B cell (primary cell): ENCODE measurements around the gene MKRN2OS. TPM values are rescaled to one million over a fixed set of nuclear protein-coding genes. Genes with fewer than 3 reads are reported as not detected.

Experiments used
- ATAC-seq: fragments of 200-7000 bp; cut with Tn5 transposase; one replicate; pipeline ENCODE4 v1.10.0; 2021; ENCODE audit warnings: low read depth, mild to moderate bottlenecking, moderate number of reproducible peaks, moderate library complexity
- CTCF ChIA-PET: fragments of 350-600 bp; sonication (Branson Sonifier 250); formaldehyde crosslinking; loops from one replicate; lab custom pipeline; 2021; ENCODE audit warnings: antibody characterized with exemption, inconsistent platforms; lab: Charles Lee
- POLR2A ChIA-PET: fragments of 350-600 bp; sonication (Branson Sonifier 250); formaldehyde crosslinking; loops from one replicate; lab custom pipeline; 2021; ENCODE audit warnings: antibody characterized with exemption; lab: Charles Lee
- DNase-seq: peaks from one replicate; pipeline ENCODE4 v3.0.0; 2013
- H2AFZ ChIP-seq: 2 replicates; pipeline ENCODE4 v1.6.1; 2012; ENCODE audit warnings: mild to moderate bottlenecking, low read depth, low read length; ENCODE audit not compliant: insufficient read depth, poor library complexity, severe bottlenecking
- H3K27ac ChIP-seq, 2 donors: 1 replicate in 1 of 2; 2 replicates in 1 of 2; pipeline ENCODE4 v1.5.1; 2012 to 2013; ENCODE audit warnings: low read length in 2 of 2, mild to moderate bottlenecking in 2 of 2, moderate library complexity in 1 of 2
- H3K27me3 ChIP-seq, 4 experiments: fragments of 200-600 bp in 1 of 4; sonication (generic) in 1 of 4; replicated peaks in 1 of 4; 1 replicate in 2 of 4; 2 replicates in 2 of 4; pipeline versions ENCODE4 v1.6.1 to v1.7.0; 2013 to 2016; ENCODE audit warnings: low read length in 3 of 4, mild to moderate bottlenecking in 2 of 4, mixed read lengths in 1 of 4, moderate library complexity in 1 of 4; ENCODE audit not compliant: insufficient read depth in 4 of 4, control insufficient read depth in 3 of 4; ENCODE audit errors: control extremely low read depth in 1 of 4
- H3K36me3 ChIP-seq, 2 experiments: replicated peaks in 1 of 2; 1 replicate in 1 of 2; 2 replicates in 1 of 2; pipeline versions ENCODE4 v1.6.1 to v1.7.1; 2013; ENCODE audit warnings: low read length in 1 of 2; ENCODE audit not compliant: insufficient read depth in 2 of 2, control insufficient read depth in 1 of 2; ENCODE audit errors: control extremely low read depth in 1 of 2, extremely low read depth in 1 of 2
- H3K4me1 ChIP-seq, 2 donors: fragments of 200-600 bp in 1 of 2; sonication (generic) in 1 of 2; 1 replicate in 1 of 2; 2 replicates in 1 of 2; pipeline versions ENCODE4 v1.5.1 to v1.6.1; 2013 to 2017; ENCODE audit warnings: low read length in 2 of 2; ENCODE audit not compliant: control insufficient read depth in 2 of 2, insufficient read depth in 2 of 2
- H3K4me2 ChIP-seq: replicated peaks from 2 replicates; pipeline ENCODE3; 2012; ENCODE audit warnings: mild to moderate bottlenecking, low read depth, low read length; ENCODE audit not compliant: poor library complexity, severe bottlenecking
- H3K4me3 ChIP-seq, 5 experiments: fragments of 200-600 bp in 1 of 5; sonication (generic) in 1 of 5; 1 replicate in 3 of 5; 2 replicates in 2 of 5; pipeline versions ENCODE4 v1.5.1 to v1.7.0; 2011 to 2016; ENCODE audit warnings: low read length in 4 of 5, mild to moderate bottlenecking in 4 of 5, low read depth in 2 of 5, control low read depth in 1 of 5, moderate library complexity in 1 of 5; ENCODE audit not compliant: insufficient read depth in 1 of 5; ENCODE audit errors: control extremely low read depth in 1 of 5, extremely low read depth in 1 of 5
- H3K79me2 ChIP-seq: fragments of 200-600 bp; sonication (generic); one replicate; pipeline ENCODE4 v1.6.0; 2016; ENCODE audit warnings: low read length; ENCODE audit not compliant: control insufficient read depth, insufficient read depth
- H3K9ac ChIP-seq: fragments of 200-600 bp; sonication (generic); 2 replicates; pipeline ENCODE4 v1.6.1; 2017; ENCODE audit warnings: mild to moderate bottlenecking, low read length, moderate library complexity
- H3K9me3 ChIP-seq, 3 donors: one replicate each; pipeline versions ENCODE4 v1.6.1 to v1.7.1; 2013; ENCODE audit warnings: low read length in 2 of 3; ENCODE audit not compliant: control insufficient read depth in 2 of 3, insufficient read depth in 1 of 3; ENCODE audit errors: control extremely low read depth in 1 of 3
- H4K20me1 ChIP-seq: 2 replicates; pipeline ENCODE4 v1.6.0; 2012; ENCODE audit warnings: mild to moderate bottlenecking, low read length; ENCODE audit not compliant: insufficient read depth, control insufficient read depth, poor library complexity, severe bottlenecking
- H3K27ac Mint-ChIP-seq: one replicate; pipeline ENCODE4 v1.8.0; 2021; ENCODE audit warnings: mixed read lengths
- H3K27me3 Mint-ChIP-seq: one replicate; pipeline ENCODE4 v1.8.0; 2021; ENCODE audit warnings: mixed read lengths
- H3K4me1 Mint-ChIP-seq: one replicate; pipeline ENCODE4 v1.8.0; 2021; ENCODE audit warnings: mixed read lengths
- H3K4me3 Mint-ChIP-seq: one replicate; pipeline ENCODE4 v1.8.0; 2021; ENCODE audit warnings: mixed read lengths
- H3K9me3 Mint-ChIP-seq: one replicate; pipeline ENCODE4 v1.8.0; 2022; ENCODE audit warnings: mixed read lengths; ENCODE audit not compliant: insufficient read depth
- EZH2 ChIP-seq: IDR thresholded peaks from 2 replicates; pipeline ENCODE4 v1.6.1; 2012; ENCODE audit warnings: borderline replicate concordance, low read depth, mild to moderate bottlenecking, moderate library complexity, low read length; ENCODE audit not compliant: insufficient read depth, poor library complexity, severe bottlenecking
- WGBS: methylation state at CpG from one replicate; pipeline ENCODE4 v1.1.5; 2013; ENCODE audit warnings: missing lambda C conversion rate; ENCODE audit not compliant: insufficient coverage; 5-methylcytosine and 5-hydroxymethylcytosine counted together
- intact Hi-C: fragments of 100-400 bp; cut with micrococcal nuclease; formaldehyde crosslinking; loops from one replicate; pipeline ENCODE4 v1.10.0; 2022
- polyA plus RNA-seq: library from polyadenylated mRNA; depleted of rRNA; stranded (reverse); fragments of >200 nt; gene quantifications from 2 replicates; pipeline ENCODE4 v1.2.3, GENCODE V29; 2012
- total RNA-seq, 2 donors: library from RNA; stranded (reverse); fragments of 120-200 nt in 1 of 2; gene quantifications; 1 replicate in 1 of 2; 2 replicates in 1 of 2; pipeline versions ENCODE4 v1.2.3 to v1.2.4, GENCODE V29; 2013 to 2022
- TF ChIP-seq, protein P1 (sequence below): fragments of 200-600 bp; IDR thresholded peaks from one replicate; pipeline ENCODE4 v1.8.0; 2022; ENCODE audit warnings: antibody characterized with exemption, mild to moderate bottlenecking

The MKRN2OS gene
- total and polyA plus RNA-seq, 2 donors (not counting 1 experiment from before 2014, with no cell fraction given): not detected

DNA sequence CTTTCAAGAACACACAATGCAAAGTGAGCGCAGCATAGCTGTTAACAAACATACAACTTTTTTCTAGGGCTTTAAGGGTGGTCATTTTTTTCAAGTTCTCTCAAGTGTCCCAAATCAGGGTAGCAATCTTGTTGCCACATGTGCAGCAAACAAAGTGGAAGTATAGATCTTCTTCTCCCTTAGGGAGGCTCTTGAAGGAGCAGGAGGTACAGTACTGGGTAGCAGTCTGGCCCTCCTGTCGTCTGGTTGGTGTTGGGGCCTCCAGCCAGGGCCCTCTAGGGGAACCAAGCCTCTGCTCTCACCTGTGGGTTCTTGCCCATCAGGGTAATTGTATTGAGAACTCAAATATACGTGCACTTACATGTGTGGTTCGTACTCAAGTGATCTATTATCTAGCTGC, 37.4 kb upstream of the MKRN2OS start:
- Histone ChIP-seq H3K9me3 (peaks cover 0 to 1% (median 0%) of the 10 kb centered on the region in 3 donors), H2AFZ (no peak overlapping the region), H3K36me3 (peaks cover 7 to 81% of the 10 kb centered on the region in 2 experiments), H3K9ac (no peak overlapping the region), H3K4me3 (no peak overlapping the region), H3K27ac (no peak overlapping the region), H3K4me1 (peaks cover 3 to 6% of the 10 kb centered on the region in 2 donors), H3K27me3 (no peaks in the 10 kb centered on the region), H3K79me2 (no peaks in the 10 kb centered on the region), H3K4me2 (no peak overlapping the region), H4K20me1 (no peaks in the 10 kb centered on the region)
- ChIA-PET POLR2A (no interaction called here), CTCF (interaction anchor here (1.6 kb wide), 1 partner anchor 447 kb away, joined by 3 read pairs; no protein-coding TSS in a partner anchor)
- Mint-ChIP-seq H3K27me3 (no peaks in the 10 kb centered on the region), H3K4me3 (no peak overlapping the region), H3K4me1 (peaks cover 13% of the 10 kb centered on the region), H3K27ac (no peak overlapping the region), H3K9me3 (no peaks in the 10 kb centered on the region)
- DNase-seq (no peak), ATAC-seq (no peak)
- WGBS: 96% methylated on average over 3 of the region's 4 CpGs
- TF ChIP-seq EZH2: no peak
- TF ChIP-seq, protein P1, sequence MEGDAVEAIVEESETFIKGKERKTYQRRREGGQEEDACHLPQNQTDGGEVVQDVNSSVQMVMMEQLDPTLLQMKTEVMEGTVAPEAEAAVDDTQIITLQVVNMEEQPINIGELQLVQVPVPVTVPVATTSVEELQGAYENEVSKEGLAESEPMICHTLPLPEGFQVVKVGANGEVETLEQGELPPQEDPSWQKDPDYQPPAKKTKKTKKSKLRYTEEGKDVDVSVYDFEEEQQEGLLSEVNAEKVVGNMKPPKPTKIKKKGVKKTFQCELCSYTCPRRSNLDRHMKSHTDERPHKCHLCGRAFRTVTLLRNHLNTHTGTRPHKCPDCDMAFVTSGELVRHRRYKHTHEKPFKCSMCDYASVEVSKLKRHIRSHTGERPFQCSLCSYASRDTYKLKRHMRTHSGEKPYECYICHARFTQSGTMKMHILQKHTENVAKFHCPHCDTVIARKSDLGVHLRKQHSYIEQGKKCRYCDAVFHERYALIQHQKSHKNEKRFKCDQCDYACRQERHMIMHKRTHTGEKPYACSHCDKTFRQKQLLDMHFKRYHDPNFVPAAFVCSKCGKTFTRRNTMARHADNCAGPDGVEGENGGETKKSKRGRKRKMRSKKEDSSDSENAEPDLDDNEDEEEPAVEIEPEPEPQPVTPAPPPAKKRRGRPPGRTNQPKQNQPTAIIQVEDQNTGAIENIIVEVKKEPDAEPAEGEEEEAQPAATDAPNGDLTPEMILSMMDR: no peak
- intact Hi-C loops: loop anchor here (2.0 kb wide), 1 partner anchor 20 kb away; no protein-coding TSS in a partner anchor

GRCh38 chr3:12579905-12580304, 34.6 kb upstream of the MKRN2OS start:
- ChIA-PET POLR2A (no interaction called here), CTCF (no interaction called here)
- peaks cover 3 to 6% of the 10 kb centered on the region in 2 donors for H3K4me1 ChIP-seq
- no peaks in the 10 kb centered on the region for H4K20me1 ChIP-seq
- 59% methylated on average over 3 of the region's 3 CpGs for WGBS
- H3K27me3 ChIP-seq: no peaks in the 10 kb centered on the region
- H2AFZ ChIP-seq: no peak overlapping the region
- H3K9ac ChIP-seq: no peak overlapping the region
- Mint-ChIP-seq H3K9me3 (peaks cover 3% of the 10 kb centered on the region), H3K4me3 (no peak overlapping the region), H3K4me1 (peaks cover 5% of the 10 kb centered on the region), H3K27me3 (no peaks in the 10 kb centered on the region), H3K27ac (peak overlapping the region; percentile 33)
- no peaks in the 10 kb centered on the region for H3K79me2 ChIP-seq
- TF ChIP-seq, protein P1: no peak
- intact Hi-C loops: no loop called here
- ATAC-seq (no peak), DNase-seq (no peak)
- H3K27ac ChIP-seq: peak overlapping the region in 1 of 2 donors; percentile 48
- H3K9me3 ChIP-seq: peaks cover 0 to 3% (median 0%) of the 10 kb centered on the region in 3 donors
- H3K4me2 ChIP-seq: no peak overlapping the region
- no peak overlapping the region for H3K4me3 ChIP-seq
- peaks cover 24 to 82% of the 10 kb centered on the region in 2 experiments for H3K36me3 ChIP-seq
